Activated naive CD8-positive, alpha-beta T cell treated with anti-CD3 and anti-CD28 coated beads, Interleukin-2, amount 10 ng/mL, durations not matched to agents 7 days and 5 days (primary cell): ENCODE data around the gene SPDYE3. TPM values are rescaled to one million over a fixed set of nuclear protein-coding genes. Genes with fewer than 3 reads are reported as not detected.
"Not testable (repeated sequence)": the region's sequence is repeated elsewhere in the genome, so short reads cannot be mapped to it uniquely, and the experiment has no call there.

Experiments used
- ATAC-seq: fragments of 150-1000 bp; cut with Tn5 transposase; one replicate; pipeline ENCODE4 v1.10.0; 2021; ENCODE audit warnings: low read depth, moderate library complexity
- POLR2A ChIA-PET: fragments of 350-600 bp; sonication (Branson Sonifier 250); formaldehyde crosslinking; loops from one replicate; lab custom pipeline; 2021; ENCODE audit warnings: antibody characterized with exemption; lab: Charles Lee
- DNase-seq: peaks from one replicate; pipeline ENCODE4 v3.0.0; 2021
- H3K27ac Mint-ChIP-seq: one replicate; pipeline ENCODE4 v1.8.0; 2022; ENCODE audit warnings: mild to moderate bottlenecking, mixed read lengths
- H3K27me3 Mint-ChIP-seq: one replicate; pipeline ENCODE4 v1.8.0; 2022; ENCODE audit warnings: mild to moderate bottlenecking, moderate library complexity, mixed read lengths
- H3K36me3 Mint-ChIP-seq: one replicate; pipeline ENCODE4 v1.8.0; 2021; ENCODE audit warnings: mild to moderate bottlenecking, mixed read lengths
- H3K4me1 Mint-ChIP-seq: one replicate; pipeline ENCODE4 v1.8.0; 2021; ENCODE audit warnings: mixed read lengths
- H3K4me3 Mint-ChIP-seq: one replicate; pipeline ENCODE4 v1.8.0; 2022; ENCODE audit warnings: mild to moderate bottlenecking, moderate library complexity, mixed read lengths
- H3K9me3 Mint-ChIP-seq: one replicate; pipeline ENCODE4 v1.8.0; 2021; ENCODE audit warnings: mixed read lengths
- total RNA-seq, 2 experiments: library from RNA; stranded (reverse); gene quantifications; one replicate each; pipeline ENCODE4 v1.2.3, GENCODE V29; 2021

Gene SPDYE3
- total RNA-seq, 2 experiments from 2014 or later = not detected

DNA sequence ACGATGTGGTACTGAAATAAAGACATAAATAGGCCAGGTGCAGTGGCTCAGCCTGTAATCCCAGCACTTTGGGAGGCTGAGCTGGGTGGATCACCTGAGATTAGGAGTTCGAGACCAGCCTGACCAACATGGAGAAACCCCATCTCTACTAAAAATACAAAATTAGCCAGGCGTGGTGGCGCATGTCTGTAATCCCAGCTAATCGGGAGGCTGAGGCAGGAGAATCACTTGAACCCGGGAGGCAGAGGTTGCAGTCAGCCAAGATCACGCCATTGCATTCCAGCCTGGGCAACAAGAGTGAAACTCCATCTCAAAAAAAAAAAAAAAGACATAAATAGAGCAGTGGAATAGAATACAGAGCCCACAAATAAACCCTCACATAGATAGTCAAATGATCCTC is 56.3 kb downstream of the SPDYE3 start:
- Mint-ChIP-seq H3K27ac (peak overlapping the region; percentile 26), H3K36me3 (peaks cover 36% of the 10 kb centered on the region), H3K4me1 (peaks cover 29% of the 10 kb centered on the region)
- DNase-seq, H3K27me3 Mint-ChIP-seq, H3K4me3 Mint-ChIP-seq, POLR2A ChIA-PET, H3K9me3 Mint-ChIP-seq, ATAC-seq: not testable (repeated sequence)

DNA sequence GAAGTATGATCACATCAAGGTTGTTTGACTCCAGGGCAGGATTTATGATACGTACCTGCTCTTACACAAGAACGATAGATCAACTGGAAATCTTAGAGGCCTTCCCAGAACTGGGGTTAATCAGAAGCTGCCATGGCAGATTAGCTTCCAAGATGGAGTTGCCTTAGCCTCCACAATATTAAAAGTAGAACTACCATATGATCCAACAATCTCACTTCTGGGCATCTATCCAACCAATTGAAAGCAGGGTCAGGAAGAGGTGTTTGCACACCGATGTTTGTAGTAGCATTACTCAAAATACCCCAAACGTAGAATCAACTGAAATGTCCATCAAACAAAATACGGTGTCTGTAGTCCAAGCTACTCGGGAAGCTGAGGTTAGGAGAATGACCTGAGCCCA is 57.0 kb downstream of the SPDYE3 start:
- DNase-seq (no peak), ATAC-seq (no peak)
- no peaks in the 10 kb centered on the region for H3K9me3 Mint-ChIP-seq
- H3K27me3 Mint-ChIP-seq = no peaks in the 10 kb centered on the region
- peaks cover 32% of the 10 kb centered on the region for H3K4me1 Mint-ChIP-seq
- peaks cover 34% of the 10 kb centered on the region for H3K36me3 Mint-ChIP-seq
- peak overlapping the region; percentile 26 for H3K27ac Mint-ChIP-seq
- POLR2A ChIA-PET = no interaction called here
- no peak overlapping the region for H3K4me3 Mint-ChIP-seq

DNA sequence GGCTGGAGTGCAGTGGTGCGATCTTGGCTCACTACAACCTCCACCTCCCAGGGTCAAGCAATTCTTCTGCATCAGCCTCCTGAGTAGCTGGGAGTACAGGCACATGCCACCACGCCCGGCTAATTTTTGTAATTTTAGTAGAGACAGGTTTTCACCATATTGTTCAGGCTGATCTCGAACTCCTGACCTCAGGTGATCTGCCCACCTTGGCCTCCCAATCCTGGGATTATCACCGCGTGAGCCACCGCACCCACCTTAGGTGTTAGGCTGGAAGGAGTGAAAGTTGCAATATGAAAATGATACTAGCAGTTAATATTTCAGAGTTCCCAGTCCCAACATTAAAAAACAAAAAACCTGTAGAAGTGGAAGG is 58.5 kb downstream of the SPDYE3 start:
- not testable (repeated sequence) for ATAC-seq, H3K4me3 Mint-ChIP-seq, DNase-seq, H3K27me3 Mint-ChIP-seq, H3K9me3 Mint-ChIP-seq
- POLR2A ChIA-PET = interaction anchor here (2.0 kb wide), 1 partner anchor 10 kb away, joined by 5 read pairs; no protein-coding TSS in a partner anchor
- H3K36me3 Mint-ChIP-seq = peaks cover 26% of the 10 kb centered on the region
- H3K4me1 Mint-ChIP-seq = peaks cover 32% of the 10 kb centered on the region
- peak overlapping the region; percentile 76 for H3K27ac Mint-ChIP-seq

DNA sequence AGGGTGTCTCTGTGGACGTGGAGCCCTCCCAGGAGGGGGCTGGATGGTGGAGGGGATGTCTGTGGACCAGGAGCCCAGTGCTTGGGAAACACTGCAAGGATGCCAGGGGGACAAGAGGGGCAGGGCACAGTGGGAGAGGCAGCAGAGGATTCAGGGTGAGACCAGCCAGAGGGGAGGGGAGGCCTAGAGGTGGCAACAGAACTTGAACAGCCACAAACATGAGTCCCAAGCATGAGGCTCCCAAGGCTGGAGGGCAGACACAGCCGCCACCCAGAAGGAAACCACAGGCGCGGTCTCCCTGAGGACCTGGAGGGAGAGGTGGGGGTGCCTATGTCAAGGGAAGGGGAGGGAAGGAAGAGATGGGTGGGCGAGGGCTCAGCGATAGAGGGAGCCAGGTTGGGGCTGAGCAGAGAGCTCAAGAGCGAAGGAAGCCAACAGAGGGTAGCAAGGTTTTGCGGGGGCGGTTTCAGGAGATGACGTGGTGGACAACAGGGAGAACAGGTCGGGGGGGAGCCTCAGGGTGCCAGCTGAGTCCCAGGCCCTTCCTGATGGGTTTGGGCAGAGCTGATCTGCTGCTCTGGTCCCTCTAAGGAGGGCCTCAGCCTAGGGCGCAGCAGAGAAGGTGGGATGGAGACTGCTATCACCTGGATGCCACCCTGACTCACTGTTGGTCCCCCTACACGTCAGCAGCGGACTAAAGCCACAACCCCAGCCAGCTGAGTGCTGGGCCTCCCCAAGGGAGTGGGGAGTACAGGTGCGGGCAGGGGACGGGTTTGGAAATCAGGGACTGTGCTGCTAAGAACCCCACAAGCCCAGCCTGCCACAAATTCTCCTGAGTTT is 59.1 kb downstream of the SPDYE3 start:
- ATAC-seq = peak; percentile 32
- Mint-ChIP-seq H3K4me1 (peaks cover 32% of the 10 kb centered on the region), H3K27ac (peak overlapping the region; percentile 76), H3K36me3 (peaks cover 24% of the 10 kb centered on the region), H3K27me3 (no peaks in the 10 kb centered on the region), H3K4me3 (no peak overlapping the region), H3K9me3 (no peaks in the 10 kb centered on the region)
- no peak for DNase-seq
- POLR2A ChIA-PET = interaction anchor here (0.6 to 2.0 kb wide), 3 partner anchors 11 to 62 kb away, joined by 4 to 5 read pairs (median 5); partner anchors contain the start of gene ZCWPW1

DNA sequence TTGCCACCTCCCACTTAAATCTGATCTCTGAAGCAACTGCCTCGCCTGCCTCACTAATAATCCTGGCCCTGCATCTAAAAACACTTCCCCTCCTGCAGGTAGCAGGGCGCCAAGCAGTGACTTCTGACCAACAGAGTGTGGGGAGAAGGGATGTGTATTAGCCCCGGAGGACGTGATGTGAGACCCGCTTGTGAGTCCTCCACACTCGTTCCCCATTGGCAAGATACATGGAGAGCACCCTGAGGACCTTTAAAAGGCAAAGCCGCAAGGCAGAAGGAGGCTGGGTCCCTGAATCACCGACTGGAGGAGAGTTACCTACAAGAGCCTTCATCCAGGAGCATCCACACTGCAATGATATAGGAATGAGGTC is 59.7 kb downstream of the SPDYE3 start:
- Mint-ChIP-seq H3K9me3 (no peaks in the 10 kb centered on the region), H3K36me3 (peaks cover 20% of the 10 kb centered on the region), H3K27me3 (no peaks in the 10 kb centered on the region), H3K4me1 (peaks cover 33% of the 10 kb centered on the region), H3K4me3 (no peak overlapping the region), H3K27ac (peak overlapping the region; percentile 75)
- POLR2A ChIA-PET = interaction anchor here (0.8 kb wide), 1 partner anchor 61 kb away, joined by 4 read pairs; the partner anchor contains the start of gene ZCWPW1
- ATAC-seq (no peak), DNase-seq (no peak)

DNA sequence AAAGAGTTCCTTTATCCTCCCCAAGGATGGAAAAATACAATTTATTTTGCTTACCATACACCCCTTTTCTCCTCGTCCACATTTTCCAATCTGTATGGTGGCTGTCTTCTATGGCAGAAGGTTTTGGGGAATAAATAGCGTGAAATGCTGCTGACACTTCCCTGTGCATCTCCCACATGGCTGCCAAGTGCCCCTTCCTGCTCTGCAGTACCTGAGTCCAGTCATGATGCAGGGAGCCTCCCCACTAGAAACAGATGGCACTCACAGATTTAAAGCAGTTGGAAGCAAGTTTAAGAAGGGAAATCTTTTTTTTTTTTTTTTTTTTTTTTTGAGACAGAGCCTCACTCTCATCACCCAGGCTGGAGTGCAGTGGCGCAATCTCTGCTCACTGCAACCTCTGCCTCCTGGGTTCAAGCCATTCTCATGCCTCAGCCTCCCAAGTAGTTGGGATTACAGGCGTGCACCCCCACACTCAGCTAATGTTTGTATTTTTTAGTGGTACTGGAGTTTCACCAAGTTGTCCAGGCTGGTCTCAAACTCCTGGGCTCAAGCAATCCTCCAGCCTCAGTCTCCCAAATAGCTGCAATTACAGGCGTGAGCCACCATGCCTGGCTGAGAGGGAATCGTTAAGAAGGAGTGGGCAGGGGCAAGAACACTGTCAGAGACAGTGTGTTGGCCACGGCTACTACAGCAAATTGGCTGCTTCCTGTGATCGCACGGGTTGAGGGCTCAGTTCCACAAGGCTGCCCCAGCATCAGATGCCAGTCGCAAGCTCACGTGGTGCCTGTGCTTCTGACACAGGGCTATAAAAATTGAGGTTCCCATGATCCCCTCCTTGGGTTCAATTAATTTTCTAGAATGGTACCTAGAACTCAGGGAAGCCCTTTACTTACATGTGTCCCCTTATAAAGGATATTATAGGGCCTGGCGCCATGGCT is 60.4 kb downstream of the SPDYE3 start:
- Mint-ChIP-seq H3K27me3 (no peaks in the 10 kb centered on the region), H3K36me3 (peaks cover 19% of the 10 kb centered on the region), H3K9me3 (no peaks in the 10 kb centered on the region), H3K4me1 (peaks cover 36% of the 10 kb centered on the region), H3K4me3 (no peak overlapping the region), H3K27ac (peak overlapping the region; percentile 84)
- POLR2A ChIA-PET = interaction anchor here (0.7 to 1.3 kb wide), 3 partner anchors 15 to 259 kb away, joined by 3 to 8 read pairs (median 5); no protein-coding TSS in a partner anchor
- ATAC-seq = no peak
- DNase-seq = no peak

DNA sequence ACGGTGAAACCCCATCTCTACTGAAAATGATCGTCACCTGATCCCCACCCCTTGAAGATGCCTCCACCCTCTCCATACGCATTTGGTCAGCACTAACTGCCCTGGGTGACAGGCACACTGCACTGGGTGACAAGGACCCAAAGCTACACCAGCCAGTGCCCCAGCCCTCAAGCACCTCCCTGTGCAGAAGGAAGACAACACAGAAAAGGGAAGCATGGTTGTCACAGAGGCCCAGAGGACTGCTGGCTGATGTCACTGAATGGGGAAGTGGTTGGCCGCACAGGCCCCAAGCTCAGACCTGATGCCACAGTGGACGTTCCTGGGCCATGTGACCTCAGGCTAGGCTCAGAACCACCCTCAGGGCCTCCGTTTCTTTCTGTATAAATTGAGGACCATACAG is 61.6 kb downstream of the SPDYE3 start:
- peak overlapping the region; percentile 29 for H3K4me3 Mint-ChIP-seq
- POLR2A ChIA-PET = interaction anchor here (0.7 to 1.3 kb wide), 2 partner anchors 16 to 96 kb away, joined by 3 to 5 read pairs; no protein-coding TSS in a partner anchor

DNA sequence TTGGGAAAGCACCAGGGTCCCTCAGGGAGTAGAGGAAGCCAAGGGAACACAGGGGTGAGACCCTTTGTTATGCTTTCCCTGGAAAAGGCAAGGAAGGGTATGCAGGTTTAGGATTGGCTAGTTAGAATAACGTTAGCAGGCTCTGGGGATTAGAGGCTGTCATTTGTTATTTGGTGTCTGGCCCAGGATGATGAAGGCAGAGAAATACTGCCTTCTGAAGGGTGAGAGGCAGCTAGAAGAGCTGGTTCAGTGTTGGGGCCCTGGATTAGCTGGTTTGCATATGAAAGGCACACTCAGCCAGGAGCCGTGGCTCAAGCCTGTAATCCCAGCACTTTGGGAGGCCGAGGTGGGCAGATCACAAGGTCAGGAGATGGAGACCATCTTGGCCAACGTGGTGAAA is 62.8 kb downstream of the SPDYE3 start:
- H3K27me3 Mint-ChIP-seq = no peaks in the 10 kb centered on the region
- peaks cover 37% of the 10 kb centered on the region for H3K4me1 Mint-ChIP-seq
- POLR2A ChIA-PET = no interaction called here

More for the DNA sequence above, 61.6 kb downstream of the SPDYE3 start:
- Mint-ChIP-seq H3K9me3 (no peaks in the 10 kb centered on the region), H3K27ac (peak overlapping the region; percentile 84), H3K36me3 (peaks cover 9% of the 10 kb centered on the region), H3K4me1 (peaks cover 33% of the 10 kb centered on the region), H3K27me3 (no peaks in the 10 kb centered on the region)
- peak; percentile 23 for ATAC-seq
- DNase-seq = peak; percentile 36

DNA sequence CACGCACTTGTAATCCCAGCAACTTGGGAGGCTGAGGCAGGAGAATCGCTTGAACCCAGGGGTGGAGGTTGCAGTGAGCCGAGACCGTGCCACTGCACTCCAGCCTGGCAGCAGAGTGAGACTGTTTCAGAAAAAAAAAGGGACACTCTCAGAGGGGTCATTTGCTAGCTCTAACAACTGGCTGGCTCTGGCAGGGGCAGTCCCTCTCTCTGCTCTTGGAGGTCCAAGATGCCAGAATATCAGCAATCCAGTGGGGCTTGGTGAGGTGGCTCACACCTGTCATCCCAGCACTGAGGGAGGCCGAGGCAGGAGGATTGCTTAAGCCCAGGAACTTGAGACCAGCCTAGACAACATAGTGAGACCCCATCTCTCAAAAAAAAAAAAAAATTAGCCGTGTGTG is 63.2 kb downstream of the SPDYE3 start:
- H3K4me3 Mint-ChIP-seq = no peak overlapping the region
- H3K4me1 Mint-ChIP-seq = peaks cover 35% of the 10 kb centered on the region
- no peak for ATAC-seq
- POLR2A ChIA-PET = no interaction called here
- H3K9me3 Mint-ChIP-seq = no peaks in the 10 kb centered on the region
- no peak for DNase-seq
- no peak overlapping the region for H3K27ac Mint-ChIP-seq
- H3K36me3 Mint-ChIP-seq = peaks cover 5% of the 10 kb centered on the region
- H3K27me3 Mint-ChIP-seq = no peaks in the 10 kb centered on the region

More for the DNA sequence above, 62.8 kb downstream of the SPDYE3 start:
- ATAC-seq (no peak), DNase-seq (no peak)
- Mint-ChIP-seq H3K9me3 (no peaks in the 10 kb centered on the region), H3K27ac (peak overlapping the region; percentile 51), H3K4me3 (no peak overlapping the region), H3K36me3 (peaks cover 5% of the 10 kb centered on the region)

DNA sequence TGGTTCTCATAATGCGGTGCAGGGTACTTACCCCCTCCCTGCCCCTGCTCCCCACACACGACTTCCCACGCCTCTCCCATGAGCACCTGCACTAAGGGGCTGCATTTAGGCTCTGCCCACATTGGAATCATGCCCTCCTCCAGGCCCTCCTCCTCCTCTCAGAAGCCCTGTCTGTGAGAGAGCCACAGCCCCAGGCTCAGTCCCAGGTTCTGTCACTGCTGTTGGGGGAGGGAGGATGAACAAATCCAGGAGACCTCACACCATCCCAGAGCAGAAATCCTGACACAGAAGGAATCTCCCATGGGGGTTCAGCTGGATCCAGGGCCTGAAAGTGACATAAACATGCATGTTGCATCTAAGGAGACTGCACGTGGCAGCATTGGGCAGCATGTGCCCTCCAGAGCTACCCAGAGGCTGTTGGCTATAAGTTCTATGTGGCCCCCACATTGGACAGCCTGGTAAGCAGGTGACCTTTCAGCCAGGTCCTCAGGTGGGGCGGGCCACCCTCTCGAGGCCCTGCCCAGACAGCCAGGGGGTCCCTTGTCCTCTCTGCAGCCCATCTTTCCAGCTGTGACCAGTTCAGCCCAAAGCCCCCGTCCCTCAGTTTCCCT is 64.2 kb downstream of the SPDYE3 start:
- POLR2A ChIA-PET = interaction anchor here (0.6 kb wide), 1 partner anchor 328 kb away, joined by 9 read pairs; no protein-coding TSS in a partner anchor
- Mint-ChIP-seq H3K27ac (peak overlapping the region; percentile 94), H3K9me3 (no peaks in the 10 kb centered on the region), H3K4me3 (no peak overlapping the region), H3K27me3 (no peaks in the 10 kb centered on the region), H3K4me1 (peaks cover 27% of the 10 kb centered on the region), H3K36me3 (no peaks in the 10 kb centered on the region)
- peak; percentile 33 for DNase-seq
- no peak for ATAC-seq
